K562 (cell line): ENCODE data around the gene LGALS8. TPM values are rescaled to one million over a fixed set of nuclear protein-coding genes. Genes with fewer than 3 reads are reported as not detected.

Experiments used
- ELF1 ChIP-seq: fragments of 200-800 bp; sonication (Bioruptor generic); IDR thresholded peaks from 2 replicates; pipeline ENCODE4 v1.6.1; 2016; ENCODE audit warnings: missing genetic modification characterization, missing compliant biosample characterization
- ERF ChIP-seq: fragments of 450-650 bp; formaldehyde crosslinking; IDR thresholded peaks from 2 replicates; pipeline ENCODE4 v1.4.0; 2020; ENCODE audit warnings: mild to moderate bottlenecking, mixed read lengths
- GATAD2B ChIP-seq: fragments of 450-650 bp; IDR thresholded peaks from 2 replicates; pipeline ENCODE4 v1.6.1; 2017; ENCODE audit warnings: mild to moderate bottlenecking, borderline replicate concordance
- HDAC6 ChIP-seq: IDR thresholded peaks from 2 replicates; pipeline ENCODE4 v1.6.1; 2012; ENCODE audit warnings: low read depth, mild to moderate bottlenecking, control low read depth, inconsistent platforms, low read length, moderate library complexity
- HMGN3 ChIP-seq: IDR thresholded peaks from 2 replicates; pipeline ENCODE4 v1.6.1; 2011; ENCODE audit warnings: borderline replicate concordance, low read depth, mild to moderate bottlenecking, mixed read lengths, low read length; ENCODE audit not compliant: insufficient read length; ENCODE audit errors: extremely low read depth
- MEF2D ChIP-seq: conservative IDR thresholded peaks from 2 replicates; pipeline ENCODE4 v1.6.1; 2016; ENCODE audit warnings: low read depth, missing genetic modification characterization, missing compliant biosample characterization
- MXI1 ChIP-seq: IDR thresholded peaks from 2 replicates; pipeline ENCODE4 v1.6.1; 2011; ENCODE audit warnings: low read depth, mild to moderate bottlenecking, improper control_type of control experiment, low read length
- PCBP1 ChIP-seq: fragments of 200-400 bp; formaldehyde crosslinking; IDR thresholded peaks from 2 replicates; pipeline ENCODE4 v1.6.1; 2018; ENCODE audit warnings: mild to moderate bottlenecking, low read depth, low read length; ENCODE audit not compliant: poor library complexity, severe bottlenecking
- RBM34 ChIP-seq: fragments of 200-400 bp; formaldehyde crosslinking; IDR thresholded peaks from 2 replicates; pipeline ENCODE4 v1.6.1; 2018; ENCODE audit warnings: low read length, borderline replicate concordance; ENCODE audit not compliant: insufficient read depth
- SMAD2 ChIP-seq: fragments of 150-350 bp; IDR thresholded peaks from 2 replicates; pipeline ENCODE4 v1.6.1; 2014; ENCODE audit warnings: low read depth, mild to moderate bottlenecking, low read length
- SREBF1 ChIP-seq: fragments of 150-350 bp; IDR thresholded peaks from 2 replicates; pipeline ENCODE4 v1.6.1; 2014; ENCODE audit warnings: antibody characterized with exemption, low read depth, low read length, borderline replicate concordance
- ZFP36 ChIP-seq: fragments of 150-350 bp; IDR thresholded peaks from 2 replicates; pipeline ENCODE4 v1.6.1; 2018; ENCODE audit warnings: low read length, low read depth; ENCODE audit not compliant: partially characterized antibody
- polyA plus RNA-seq, 8 experiments: library from polyadenylated mRNA; depleted of rRNA in 4 of 8; stranded (reverse) in 5 of 8; unstranded in 3 of 8; fragments of >200 nt; fragmentation: Nextera tagmentation in 2 of 8; fragmentation: Illumina TruSeq in 1 of 8; extraction: Ambion mirVana in 2 of 8; extraction: Trizol in 1 of 8; gene quantifications; 2 replicates each; pipeline versions ENCODE4 v1.2.1 to v1.2.3, GENCODE V29; 2011 to 2014; ENCODE audit warnings: inconsistent platforms in 1 of 8, missing spikeins in 1 of 8
- total RNA-seq, 7 experiments: library from RNA; depleted of rRNA in 6 of 7; stranded (reverse); fragments of >200 nt in 6 of 7; fragmentation: Illumina TruSeq in 2 of 7; extraction: Trizol in 2 of 7; gene quantifications; 2 replicates each; pipeline versions ENCODE4 v1.2.1 to v1.2.3, GENCODE V29; 2011 to 2021; ENCODE audit warnings: low replicate concordance in 1 of 7
- TF ChIP-seq, protein P1 (sequence below): fragments of 450-650 bp; formaldehyde crosslinking; IDR thresholded peaks from 2 replicates; pipeline ENCODE4 v1.4.0; 2022; ENCODE audit warnings: mild to moderate bottlenecking, moderate library complexity
- TF ChIP-seq, protein P2 (sequence below): IDR thresholded peaks from 3 replicates; pipeline ENCODE4 v1.6.1; 2011; ENCODE audit warnings: borderline replicate concordance, mild to moderate bottlenecking; ENCODE audit not compliant: insufficient read length, insufficient read depth
- TF ChIP-seq, protein P3 (sequence below), 2 experiments: fragments of 450-650 bp; IDR thresholded peaks; 2 replicates each; pipeline ENCODE4 v1.6.1; 2018; ENCODE audit warnings: mild to moderate bottlenecking in 2 of 2, low read depth in 1 of 2; ENCODE audit not compliant: partially characterized antibody in 2 of 2
- TF ChIP-seq, protein P4 (sequence below): fragments of 450-650 bp; IDR thresholded peaks from 2 replicates; pipeline ENCODE4 v1.6.1; 2016; ENCODE audit warnings: missing biosample characterization, missing genetic modification characterization
- TF ChIP-seq, protein P5 (sequence below): fragments of 450-650 bp; IDR thresholded peaks from 2 replicates; pipeline ENCODE4 v1.6.1; 2014; ENCODE audit warnings: low read depth, mild to moderate bottlenecking, moderate library complexity, borderline replicate concordance

The LGALS8 gene
- total and polyA plus RNA-seq, 9 of the 15 experiments (the other 6 are each of a cell fraction or from before 2014, with no cell fraction given), result 57.4 to 87.7 (median 70.3) TPM

DNA sequence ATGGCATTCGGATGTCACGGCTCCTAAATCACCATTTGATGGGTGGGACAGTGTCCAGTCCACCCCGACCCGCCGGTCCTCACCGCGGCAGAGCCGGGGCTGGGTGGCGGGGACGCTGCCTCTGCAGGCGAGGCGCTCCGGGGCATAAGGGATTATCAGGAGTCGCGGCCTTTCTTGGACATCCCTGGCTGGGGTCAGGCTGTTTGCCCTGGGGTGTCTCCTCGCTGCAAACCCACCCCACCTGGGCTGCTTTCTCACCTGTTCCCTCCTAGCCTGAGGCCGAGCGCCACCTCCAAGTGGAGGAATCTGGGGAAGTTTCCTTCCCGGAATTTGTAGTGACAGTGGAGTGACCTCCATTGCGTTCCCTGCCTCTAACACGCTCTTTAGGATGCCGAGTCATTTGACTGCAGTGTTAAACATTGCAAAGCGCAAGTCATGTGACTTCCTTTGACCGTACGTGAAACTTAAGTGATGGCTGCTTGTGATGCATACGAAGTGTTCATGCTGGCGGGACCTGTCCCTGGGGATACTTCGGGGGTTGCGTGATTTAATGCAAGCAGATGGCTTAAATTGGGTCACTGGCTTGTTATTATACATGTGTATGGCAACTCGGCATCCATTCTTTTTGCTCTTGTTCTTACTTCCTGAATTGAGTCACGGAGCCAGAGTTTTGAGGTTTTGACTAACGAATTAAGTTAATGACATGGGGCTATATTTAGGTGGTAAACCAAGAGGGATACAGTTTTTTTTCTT lies 536 bp downstream of the LGALS8 start (continued):
- no peak for TF ChIP-seq SREBF1
- no peak; the same call in none of the 2 replicates for TF ChIP-seq ELF1
- TF ChIP-seq, protein P1, sequence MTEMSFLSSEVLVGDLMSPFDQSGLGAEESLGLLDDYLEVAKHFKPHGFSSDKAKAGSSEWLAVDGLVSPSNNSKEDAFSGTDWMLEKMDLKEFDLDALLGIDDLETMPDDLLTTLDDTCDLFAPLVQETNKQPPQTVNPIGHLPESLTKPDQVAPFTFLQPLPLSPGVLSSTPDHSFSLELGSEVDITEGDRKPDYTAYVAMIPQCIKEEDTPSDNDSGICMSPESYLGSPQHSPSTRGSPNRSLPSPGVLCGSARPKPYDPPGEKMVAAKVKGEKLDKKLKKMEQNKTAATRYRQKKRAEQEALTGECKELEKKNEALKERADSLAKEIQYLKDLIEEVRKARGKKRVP (CRISPR knock-in tag), result no peak
- TF ChIP-seq MEF2D (tag), result 0 out of 2 replicates have a peak, but pooled peaks have one; percentile 19
- TF ChIP-seq SMAD2, result no peak
- no peak for TF ChIP-seq GATAD2B
- peak; percentile 12 for TF ChIP-seq PCBP1
- TF ChIP-seq, protein P2, sequence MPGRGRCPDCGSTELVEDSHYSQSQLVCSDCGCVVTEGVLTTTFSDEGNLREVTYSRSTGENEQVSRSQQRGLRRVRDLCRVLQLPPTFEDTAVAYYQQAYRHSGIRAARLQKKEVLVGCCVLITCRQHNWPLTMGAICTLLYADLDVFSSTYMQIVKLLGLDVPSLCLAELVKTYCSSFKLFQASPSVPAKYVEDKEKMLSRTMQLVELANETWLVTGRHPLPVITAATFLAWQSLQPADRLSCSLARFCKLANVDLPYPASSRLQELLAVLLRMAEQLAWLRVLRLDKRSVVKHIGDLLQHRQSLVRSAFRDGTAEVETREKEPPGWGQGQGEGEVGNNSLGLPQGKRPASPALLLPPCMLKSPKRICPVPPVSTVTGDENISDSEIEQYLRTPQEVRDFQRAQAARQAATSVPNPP, result no peak
- TF ChIP-seq, protein P3, sequence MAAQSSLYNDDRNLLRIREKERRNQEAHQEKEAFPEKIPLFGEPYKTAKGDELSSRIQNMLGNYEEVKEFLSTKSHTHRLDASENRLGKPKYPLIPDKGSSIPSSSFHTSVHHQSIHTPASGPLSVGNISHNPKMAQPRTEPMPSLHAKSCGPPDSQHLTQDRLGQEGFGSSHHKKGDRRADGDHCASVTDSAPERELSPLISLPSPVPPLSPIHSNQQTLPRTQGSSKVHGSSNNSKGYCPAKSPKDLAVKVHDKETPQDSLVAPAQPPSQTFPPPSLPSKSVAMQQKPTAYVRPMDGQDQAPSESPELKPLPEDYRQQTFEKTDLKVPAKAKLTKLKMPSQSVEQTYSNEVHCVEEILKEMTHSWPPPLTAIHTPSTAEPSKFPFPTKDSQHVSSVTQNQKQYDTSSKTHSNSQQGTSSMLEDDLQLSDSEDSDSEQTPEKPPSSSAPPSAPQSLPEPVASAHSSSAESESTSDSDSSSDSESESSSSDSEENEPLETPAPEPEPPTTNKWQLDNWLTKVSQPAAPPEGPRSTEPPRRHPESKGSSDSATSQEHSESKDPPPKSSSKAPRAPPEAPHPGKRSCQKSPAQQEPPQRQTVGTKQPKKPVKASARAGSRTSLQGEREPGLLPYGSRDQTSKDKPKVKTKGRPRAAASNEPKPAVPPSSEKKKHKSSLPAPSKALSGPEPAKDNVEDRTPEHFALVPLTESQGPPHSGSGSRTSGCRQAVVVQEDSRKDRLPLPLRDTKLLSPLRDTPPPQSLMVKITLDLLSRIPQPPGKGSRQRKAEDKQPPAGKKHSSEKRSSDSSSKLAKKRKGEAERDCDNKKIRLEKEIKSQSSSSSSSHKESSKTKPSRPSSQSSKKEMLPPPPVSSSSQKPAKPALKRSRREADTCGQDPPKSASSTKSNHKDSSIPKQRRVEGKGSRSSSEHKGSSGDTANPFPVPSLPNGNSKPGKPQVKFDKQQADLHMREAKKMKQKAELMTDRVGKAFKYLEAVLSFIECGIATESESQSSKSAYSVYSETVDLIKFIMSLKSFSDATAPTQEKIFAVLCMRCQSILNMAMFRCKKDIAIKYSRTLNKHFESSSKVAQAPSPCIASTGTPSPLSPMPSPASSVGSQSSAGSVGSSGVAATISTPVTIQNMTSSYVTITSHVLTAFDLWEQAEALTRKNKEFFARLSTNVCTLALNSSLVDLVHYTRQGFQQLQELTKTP (IDR thresholded peaks at IDR 0.05; ENCODE audit: low read depth in 1 of 2, partially characterized antibody in 2 of 2), result peak in 1 of 2 experiments; percentile 54
- no peak for TF ChIP-seq HDAC6
- TF ChIP-seq ERF (CRISPR knock-in tag), result 0 out of 2 replicates have a peak, but pooled peaks have one; percentile 63
- TF ChIP-seq, protein P4, sequence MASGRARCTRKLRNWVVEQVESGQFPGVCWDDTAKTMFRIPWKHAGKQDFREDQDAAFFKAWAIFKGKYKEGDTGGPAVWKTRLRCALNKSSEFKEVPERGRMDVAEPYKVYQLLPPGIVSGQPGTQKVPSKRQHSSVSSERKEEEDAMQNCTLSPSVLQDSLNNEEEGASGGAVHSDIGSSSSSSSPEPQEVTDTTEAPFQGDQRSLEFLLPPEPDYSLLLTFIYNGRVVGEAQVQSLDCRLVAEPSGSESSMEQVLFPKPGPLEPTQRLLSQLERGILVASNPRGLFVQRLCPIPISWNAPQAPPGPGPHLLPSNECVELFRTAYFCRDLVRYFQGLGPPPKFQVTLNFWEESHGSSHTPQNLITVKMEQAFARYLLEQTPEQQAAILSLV (tag), result no peak
- no peak for TF ChIP-seq HMGN3
- TF ChIP-seq, protein P5, sequence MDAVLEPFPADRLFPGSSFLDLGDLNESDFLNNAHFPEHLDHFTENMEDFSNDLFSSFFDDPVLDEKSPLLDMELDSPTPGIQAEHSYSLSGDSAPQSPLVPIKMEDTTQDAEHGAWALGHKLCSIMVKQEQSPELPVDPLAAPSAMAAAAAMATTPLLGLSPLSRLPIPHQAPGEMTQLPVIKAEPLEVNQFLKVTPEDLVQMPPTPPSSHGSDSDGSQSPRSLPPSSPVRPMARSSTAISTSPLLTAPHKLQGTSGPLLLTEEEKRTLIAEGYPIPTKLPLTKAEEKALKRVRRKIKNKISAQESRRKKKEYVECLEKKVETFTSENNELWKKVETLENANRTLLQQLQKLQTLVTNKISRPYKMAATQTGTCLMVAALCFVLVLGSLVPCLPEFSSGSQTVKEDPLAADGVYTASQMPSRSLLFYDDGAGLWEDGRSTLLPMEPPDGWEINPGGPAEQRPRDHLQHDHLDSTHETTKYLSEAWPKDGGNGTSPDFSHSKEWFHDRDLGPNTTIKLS, result no peak; the same call in 1 of the 2 replicates
- no peak for TF ChIP-seq MXI1
- TF ChIP-seq RBM34, result no peak
- no peak for TF ChIP-seq ZFP36
